Neural cell (in vitro differentiated cells): ENCODE data around the gene ACAP3. TPM values are rescaled to one million over a fixed set of nuclear protein-coding genes. Genes with fewer than 3 reads are reported as not detected.

Source experiments
- H2AFZ ChIP-seq: fragments of 200-600, 300-800 bp; sonication (generic), shearing (Covaris generic); 2 replicates; pipeline ENCODE4 v1.6.0; 2014; ENCODE audit warnings: low read depth, mild to moderate bottlenecking, antibody characterized with exemption, low read length, moderate library complexity
- H3F3A ChIP-seq: fragments of 200-600 bp; shearing (Covaris generic); 2 replicates; pipeline ENCODE4 v1.6.1; 2016; ENCODE audit warnings: mild to moderate bottlenecking, moderate library complexity, mixed read lengths, antibody characterized with exemption, low read length; ENCODE audit not compliant: insufficient read depth, poor library complexity, severe bottlenecking
- H3K27ac ChIP-seq: fragments of 200-600, 300-800 bp; sonication (generic), shearing (Covaris generic); 2 replicates; pipeline ENCODE4 v1.5.1; 2014; ENCODE audit warnings: mild to moderate bottlenecking, low read length, moderate library complexity
- H3K27me3 ChIP-seq: fragments of 300-800, 200-600 bp; sonication (generic), shearing (Covaris generic); 2 replicates; pipeline ENCODE4 v1.6.0; 2014; ENCODE audit warnings: mild to moderate bottlenecking, low read depth, low read length, moderate library complexity; ENCODE audit not compliant: insufficient read depth
- H3K36me3 ChIP-seq: fragments of 300-800, 200-600 bp; sonication (generic), shearing (Covaris generic); 2 replicates; pipeline ENCODE4 v1.5.1; 2014; ENCODE audit warnings: mild to moderate bottlenecking, antibody characterized with exemption, low read length, moderate library complexity; ENCODE audit not compliant: insufficient read depth
- H3K4me2 ChIP-seq: fragments of 300-800, 200-600 bp; sonication (generic), shearing (Covaris generic); 2 replicates; pipeline ENCODE4 v1.6.0; 2014; ENCODE audit warnings: mild to moderate bottlenecking, low read length
- H3K4me3 ChIP-seq: fragments of 300-800, 200-600 bp; sonication (generic), shearing (Covaris generic); 2 replicates; pipeline ENCODE4 v1.5.1; 2014; ENCODE audit warnings: mild to moderate bottlenecking, low read length, moderate library complexity
- H3K79me2 ChIP-seq: fragments of 200-600 bp; shearing (Covaris generic); replicated peaks from 2 replicates; pipeline ENCODE4 v1.6.0; 2014; ENCODE audit warnings: mild to moderate bottlenecking, low read length, moderate library complexity; ENCODE audit not compliant: insufficient read depth
- H3K9ac ChIP-seq: fragments of 300-800, 200-600 bp; sonication (generic), shearing (Covaris generic); 2 replicates; pipeline ENCODE4 v1.6.1; 2016; ENCODE audit warnings: mild to moderate bottlenecking, low read length, mixed read lengths
- H3K9me2 ChIP-seq: fragments of 200-600 bp; shearing (Covaris generic); 2 replicates; pipeline ENCODE4 v1.6.1; 2016; ENCODE audit warnings: mild to moderate bottlenecking, low read length, mixed read lengths; ENCODE audit not compliant: insufficient read depth
- H3K9me3 ChIP-seq: fragments of 200-600, 300-800 bp; sonication (generic), shearing (Covaris generic); 2 replicates; pipeline ENCODE4 v1.6.1; 2016; ENCODE audit warnings: mild to moderate bottlenecking, mixed run types, low read length, moderate library complexity, mixed read lengths
- H4K20me1 ChIP-seq: fragments of 200-600 bp; shearing (Covaris generic); 2 replicates; pipeline ENCODE4 v1.6.1; 2016; ENCODE audit warnings: mild to moderate bottlenecking, mixed run types; ENCODE audit not compliant: insufficient read depth
- EP300 ChIP-seq: fragments of 450-650 bp; conservative IDR thresholded peaks from 2 replicates; pipeline ENCODE4 v1.6.1; 2014; ENCODE audit warnings: antibody characterized with exemption, mild to moderate bottlenecking, moderate library complexity; ENCODE audit not compliant: poor library complexity, severe bottlenecking
- EZH2 ChIP-seq: fragments of 200-600, 300-800 bp; shearing (Covaris generic), sonication (generic); IDR thresholded peaks from 2 replicates; pipeline ENCODE4 v1.6.1; 2014; ENCODE audit warnings: antibody characterized with exemption, low read length, borderline replicate concordance, mild to moderate bottlenecking; ENCODE audit not compliant: insufficient read depth, poor library complexity, severe bottlenecking
- MXI1 ChIP-seq: fragments of 450-650 bp; conservative IDR thresholded peaks from 2 replicates; pipeline ENCODE4 v1.6.1; 2014; ENCODE audit warnings: antibody characterized with exemption, mild to moderate bottlenecking; ENCODE audit not compliant: poor library complexity, severe bottlenecking
- POLR2AphosphoS5 ChIP-seq: IDR thresholded peaks from 2 replicates; pipeline ENCODE4 v1.6.1; 2012
- RAD21 ChIP-seq: fragments of 450-650 bp; conservative IDR thresholded peaks from 2 replicates; pipeline ENCODE4 v1.6.1; 2014; ENCODE audit warnings: antibody characterized with exemption, mild to moderate bottlenecking, moderate library complexity
- SMC3 ChIP-seq: fragments of 450-650 bp; conservative IDR thresholded peaks from 2 replicates; pipeline ENCODE4 v1.6.1; 2014; ENCODE audit warnings: antibody characterized with exemption, mild to moderate bottlenecking, moderate library complexity; ENCODE audit not compliant: poor library complexity
- TAF1 ChIP-seq: IDR thresholded peaks from 2 replicates; pipeline ENCODE4 v1.6.1; 2012; ENCODE audit warnings: low read depth
- polyA plus RNA-seq: library from polyadenylated mRNA; depleted of rRNA; stranded (reverse); fragments of >200 nt; gene quantifications from 2 replicates; pipeline ENCODE4 v1.2.3, GENCODE V29; 2014
- TF ChIP-seq, protein P1 (sequence below): IDR thresholded peaks from 2 replicates; pipeline ENCODE4 v1.6.1; 2012; ENCODE audit warnings: borderline replicate concordance
- TF ChIP-seq, protein P2 (sequence below): fragments of 450-650 bp; IDR thresholded peaks from 2 replicates; pipeline ENCODE4 v1.5.1; 2014; ENCODE audit warnings: antibody characterized with exemption, mild to moderate bottlenecking, moderate library complexity; ENCODE audit not compliant: poor library complexity, severe bottlenecking

ACAP3 gene
- polyA plus RNA-seq, 1 donor from 2014 or later = 186 TPM

DNA sequence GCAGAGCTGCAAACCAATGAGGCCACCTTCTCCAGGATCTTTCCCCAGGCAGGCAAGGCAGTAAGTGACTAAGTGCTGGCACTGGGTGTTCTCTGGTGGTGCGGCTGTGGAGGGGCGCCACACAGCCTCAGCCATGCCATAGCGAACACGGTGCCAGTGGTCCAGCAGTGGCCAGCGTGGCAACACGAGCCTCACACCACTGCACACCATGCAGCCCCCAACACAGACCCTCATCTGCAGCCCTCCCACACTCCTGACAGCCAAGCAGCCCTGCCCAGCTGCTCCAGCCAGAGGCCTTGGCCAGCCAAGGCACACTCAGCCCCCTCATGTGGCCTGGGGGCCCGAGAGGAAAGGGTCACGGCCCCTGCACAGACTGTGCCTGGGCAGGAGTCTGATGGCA, 13.7 kb upstream of the ACAP3 start:
- no peaks in the 10 kb centered on the region for H3K9me3 ChIP-seq
- no peak overlapping the region for H2AFZ ChIP-seq
- H3K79me2 ChIP-seq = peaks cover 33% of the 10 kb centered on the region
- H3F3A ChIP-seq = no peaks in the 10 kb centered on the region
- no peak overlapping the region for H3K4me3 ChIP-seq
- H3K27ac ChIP-seq = no peak overlapping the region
- no peaks in the 10 kb centered on the region for H3K9me2 ChIP-seq
- H3K27me3 ChIP-seq = no peaks in the 10 kb centered on the region
- no peaks in the 10 kb centered on the region for H3K36me3 ChIP-seq
- TF ChIP-seq EP300 (no peak), RAD21 (no peak), POLR2AphosphoS5 (no peak), SMC3 (no peak), TAF1 (no peak), MXI1 (no peak), EZH2 (no peak)
- TF ChIP-seq, protein P1, sequence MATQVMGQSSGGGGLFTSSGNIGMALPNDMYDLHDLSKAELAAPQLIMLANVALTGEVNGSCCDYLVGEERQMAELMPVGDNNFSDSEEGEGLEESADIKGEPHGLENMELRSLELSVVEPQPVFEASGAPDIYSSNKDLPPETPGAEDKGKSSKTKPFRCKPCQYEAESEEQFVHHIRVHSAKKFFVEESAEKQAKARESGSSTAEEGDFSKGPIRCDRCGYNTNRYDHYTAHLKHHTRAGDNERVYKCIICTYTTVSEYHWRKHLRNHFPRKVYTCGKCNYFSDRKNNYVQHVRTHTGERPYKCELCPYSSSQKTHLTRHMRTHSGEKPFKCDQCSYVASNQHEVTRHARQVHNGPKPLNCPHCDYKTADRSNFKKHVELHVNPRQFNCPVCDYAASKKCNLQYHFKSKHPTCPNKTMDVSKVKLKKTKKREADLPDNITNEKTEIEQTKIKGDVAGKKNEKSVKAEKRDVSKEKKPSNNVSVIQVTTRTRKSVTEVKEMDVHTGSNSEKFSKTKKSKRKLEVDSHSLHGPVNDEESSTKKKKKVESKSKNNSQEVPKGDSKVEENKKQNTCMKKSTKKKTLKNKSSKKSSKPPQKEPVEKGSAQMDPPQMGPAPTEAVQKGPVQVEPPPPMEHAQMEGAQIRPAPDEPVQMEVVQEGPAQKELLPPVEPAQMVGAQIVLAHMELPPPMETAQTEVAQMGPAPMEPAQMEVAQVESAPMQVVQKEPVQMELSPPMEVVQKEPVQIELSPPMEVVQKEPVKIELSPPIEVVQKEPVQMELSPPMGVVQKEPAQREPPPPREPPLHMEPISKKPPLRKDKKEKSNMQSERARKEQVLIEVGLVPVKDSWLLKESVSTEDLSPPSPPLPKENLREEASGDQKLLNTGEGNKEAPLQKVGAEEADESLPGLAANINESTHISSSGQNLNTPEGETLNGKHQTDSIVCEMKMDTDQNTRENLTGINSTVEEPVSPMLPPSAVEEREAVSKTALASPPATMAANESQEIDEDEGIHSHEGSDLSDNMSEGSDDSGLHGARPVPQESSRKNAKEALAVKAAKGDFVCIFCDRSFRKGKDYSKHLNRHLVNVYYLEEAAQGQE = no peak
- TF ChIP-seq, protein P2, sequence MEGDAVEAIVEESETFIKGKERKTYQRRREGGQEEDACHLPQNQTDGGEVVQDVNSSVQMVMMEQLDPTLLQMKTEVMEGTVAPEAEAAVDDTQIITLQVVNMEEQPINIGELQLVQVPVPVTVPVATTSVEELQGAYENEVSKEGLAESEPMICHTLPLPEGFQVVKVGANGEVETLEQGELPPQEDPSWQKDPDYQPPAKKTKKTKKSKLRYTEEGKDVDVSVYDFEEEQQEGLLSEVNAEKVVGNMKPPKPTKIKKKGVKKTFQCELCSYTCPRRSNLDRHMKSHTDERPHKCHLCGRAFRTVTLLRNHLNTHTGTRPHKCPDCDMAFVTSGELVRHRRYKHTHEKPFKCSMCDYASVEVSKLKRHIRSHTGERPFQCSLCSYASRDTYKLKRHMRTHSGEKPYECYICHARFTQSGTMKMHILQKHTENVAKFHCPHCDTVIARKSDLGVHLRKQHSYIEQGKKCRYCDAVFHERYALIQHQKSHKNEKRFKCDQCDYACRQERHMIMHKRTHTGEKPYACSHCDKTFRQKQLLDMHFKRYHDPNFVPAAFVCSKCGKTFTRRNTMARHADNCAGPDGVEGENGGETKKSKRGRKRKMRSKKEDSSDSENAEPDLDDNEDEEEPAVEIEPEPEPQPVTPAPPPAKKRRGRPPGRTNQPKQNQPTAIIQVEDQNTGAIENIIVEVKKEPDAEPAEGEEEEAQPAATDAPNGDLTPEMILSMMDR = no peak
- no peak overlapping the region for H3K4me2 ChIP-seq
- H3K9ac ChIP-seq = no peak overlapping the region
- peaks cover 16% of the 10 kb centered on the region for H4K20me1 ChIP-seq

DNA sequence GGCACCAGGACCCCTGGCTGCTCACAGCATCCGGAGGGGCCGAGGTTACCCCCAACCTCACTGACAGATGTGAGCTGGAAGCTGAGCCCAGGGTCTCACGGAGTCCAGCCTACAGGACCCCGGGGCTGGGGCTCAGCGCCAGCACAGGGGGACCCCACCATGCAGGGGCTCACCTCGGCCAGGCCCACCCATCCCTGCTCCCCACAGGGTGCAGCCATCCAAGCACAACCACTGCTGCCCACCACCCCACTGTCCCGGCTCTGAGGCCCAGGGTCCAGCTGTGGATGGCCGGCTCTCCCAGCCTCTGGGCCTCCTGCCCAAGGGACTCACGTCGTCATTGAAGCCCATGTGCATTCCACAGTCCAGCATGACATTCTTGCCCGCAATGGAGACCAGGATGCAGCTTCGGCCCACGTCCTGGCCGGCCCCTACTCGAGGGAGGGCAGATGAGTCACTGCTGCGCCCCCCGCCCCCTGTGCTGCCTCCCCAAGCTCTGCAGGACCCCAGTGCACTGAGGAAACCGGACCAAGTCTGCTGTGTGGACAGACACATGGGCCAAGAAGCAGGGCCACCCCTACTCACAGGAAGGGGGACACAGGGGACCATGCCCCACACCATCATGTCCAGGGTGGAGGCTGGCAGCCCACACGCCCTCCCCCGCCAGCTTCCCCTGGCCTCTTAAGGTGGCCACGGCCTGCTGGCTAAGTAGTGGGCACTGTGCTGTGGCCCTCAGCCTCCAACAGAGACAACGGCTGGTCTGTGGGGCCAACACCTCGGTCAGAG, 13.1 kb upstream of the ACAP3 start:
- H3K36me3 ChIP-seq = no peaks in the 10 kb centered on the region
- no peak overlapping the region for H3K4me3 ChIP-seq
- TF ChIP-seq RAD21 = no peak
- no peak overlapping the region for H3K9ac ChIP-seq
- no peak overlapping the region for H2AFZ ChIP-seq
- no peaks in the 10 kb centered on the region for H3K27me3 ChIP-seq
- H3K79me2 ChIP-seq = peaks cover 28% of the 10 kb centered on the region
- no peaks in the 10 kb centered on the region for H3K9me2 ChIP-seq
- peaks cover 16% of the 10 kb centered on the region for H4K20me1 ChIP-seq
- H3K9me3 ChIP-seq = no peaks in the 10 kb centered on the region
- H3K4me2 ChIP-seq = no peak overlapping the region
- no peaks in the 10 kb centered on the region for H3F3A ChIP-seq
- no peak overlapping the region for H3K27ac ChIP-seq

DNA sequence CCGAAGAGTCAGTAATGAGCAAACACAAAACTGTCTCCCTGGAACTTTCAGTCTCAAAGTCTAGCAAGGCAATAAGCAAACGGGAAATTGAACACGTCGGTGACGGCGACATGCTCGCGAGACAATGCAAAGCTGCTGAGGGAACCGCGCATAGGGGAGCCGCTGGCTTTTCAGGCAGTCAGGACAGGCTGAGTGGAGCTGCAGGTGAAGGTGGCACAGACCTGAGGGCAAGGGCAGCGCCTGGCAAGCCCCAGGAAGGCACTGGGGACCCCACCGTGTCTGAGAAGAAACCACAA, 11.9 kb upstream of the ACAP3 start:
- no peak overlapping the region for H3K27ac ChIP-seq
- no peak overlapping the region for H3K9ac ChIP-seq
- H2AFZ ChIP-seq = no peak overlapping the region
- no peaks in the 10 kb centered on the region for H3K27me3 ChIP-seq
- no peaks in the 10 kb centered on the region for H3K9me2 ChIP-seq
- H3F3A ChIP-seq = no peaks in the 10 kb centered on the region
- H3K4me3 ChIP-seq = no peak overlapping the region
- no peak for TF ChIP-seq MXI1
- no peak for TF ChIP-seq POLR2AphosphoS5
- TF ChIP-seq, protein P2 = no peak
- TF ChIP-seq EP300 = no peak
- TF ChIP-seq EZH2 = no peak
- TF ChIP-seq, protein P1 = no peak
- no peak for TF ChIP-seq RAD21
- no peak for TF ChIP-seq SMC3
- no peak for TF ChIP-seq TAF1
- H4K20me1 ChIP-seq = peaks cover 16% of the 10 kb centered on the region
- no peaks in the 10 kb centered on the region for H3K36me3 ChIP-seq
- H3K9me3 ChIP-seq = no peaks in the 10 kb centered on the region
- H3K79me2 ChIP-seq = peaks cover 17% of the 10 kb centered on the region
- H3K4me2 ChIP-seq = no peak overlapping the region
